Measurements from ENCODE around the gene MMD2. TPM values are rescaled to one million over a fixed set of nuclear protein-coding genes. Genes with fewer than 3 reads are reported as not detected.

MMD2 gene
- total and polyA plus RNA-seq, 2 experiments from 2014 or later: 0.11 to 0.38 TPM

DNA sequence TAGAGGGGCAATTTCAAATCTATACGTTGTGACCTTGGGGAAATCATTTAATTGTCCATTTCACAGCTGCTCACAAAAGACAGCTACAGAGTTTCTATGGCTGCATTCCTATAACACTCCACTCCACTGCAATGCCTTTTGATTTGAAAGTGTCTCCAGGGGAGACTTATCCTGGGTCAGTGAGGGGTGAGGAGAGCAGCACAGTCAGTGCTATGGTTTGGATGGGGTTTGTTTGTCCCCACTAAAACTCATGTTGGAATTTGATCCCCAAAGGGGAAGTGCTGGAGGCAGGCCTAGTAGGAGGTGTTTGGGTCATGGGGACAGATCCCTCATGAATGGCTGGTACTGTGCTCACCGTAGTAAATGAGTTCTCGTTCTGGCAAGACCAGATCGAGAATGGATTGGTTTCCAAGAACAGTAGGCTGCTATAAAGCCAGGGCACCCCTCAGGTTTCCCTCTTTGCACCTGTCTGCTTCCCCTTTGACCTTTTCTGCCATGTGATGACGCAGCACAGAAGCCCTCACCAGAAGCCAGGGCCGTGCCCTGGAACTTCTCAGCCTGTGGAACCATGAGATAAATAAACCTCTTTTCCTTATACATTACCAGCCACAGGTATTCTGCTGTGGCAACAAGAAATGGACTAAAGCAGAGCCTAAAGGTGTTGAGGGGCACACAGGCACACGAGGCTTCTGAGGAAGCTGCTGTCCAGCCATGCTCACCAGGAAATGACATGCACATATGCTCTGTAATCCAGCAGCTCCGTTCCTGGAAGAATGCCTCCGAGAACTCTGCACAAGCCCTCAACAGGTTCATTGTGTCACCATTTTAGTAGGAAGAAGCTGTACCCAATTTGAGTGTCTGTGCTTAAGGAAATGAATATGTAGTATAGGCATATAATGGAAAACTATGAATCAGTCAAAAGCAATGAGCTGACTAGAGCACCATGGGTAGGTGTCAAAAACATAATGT is 92.2 kb downstream of the MMD2 start (continued):
- TF ChIP-seq, protein P1, sequence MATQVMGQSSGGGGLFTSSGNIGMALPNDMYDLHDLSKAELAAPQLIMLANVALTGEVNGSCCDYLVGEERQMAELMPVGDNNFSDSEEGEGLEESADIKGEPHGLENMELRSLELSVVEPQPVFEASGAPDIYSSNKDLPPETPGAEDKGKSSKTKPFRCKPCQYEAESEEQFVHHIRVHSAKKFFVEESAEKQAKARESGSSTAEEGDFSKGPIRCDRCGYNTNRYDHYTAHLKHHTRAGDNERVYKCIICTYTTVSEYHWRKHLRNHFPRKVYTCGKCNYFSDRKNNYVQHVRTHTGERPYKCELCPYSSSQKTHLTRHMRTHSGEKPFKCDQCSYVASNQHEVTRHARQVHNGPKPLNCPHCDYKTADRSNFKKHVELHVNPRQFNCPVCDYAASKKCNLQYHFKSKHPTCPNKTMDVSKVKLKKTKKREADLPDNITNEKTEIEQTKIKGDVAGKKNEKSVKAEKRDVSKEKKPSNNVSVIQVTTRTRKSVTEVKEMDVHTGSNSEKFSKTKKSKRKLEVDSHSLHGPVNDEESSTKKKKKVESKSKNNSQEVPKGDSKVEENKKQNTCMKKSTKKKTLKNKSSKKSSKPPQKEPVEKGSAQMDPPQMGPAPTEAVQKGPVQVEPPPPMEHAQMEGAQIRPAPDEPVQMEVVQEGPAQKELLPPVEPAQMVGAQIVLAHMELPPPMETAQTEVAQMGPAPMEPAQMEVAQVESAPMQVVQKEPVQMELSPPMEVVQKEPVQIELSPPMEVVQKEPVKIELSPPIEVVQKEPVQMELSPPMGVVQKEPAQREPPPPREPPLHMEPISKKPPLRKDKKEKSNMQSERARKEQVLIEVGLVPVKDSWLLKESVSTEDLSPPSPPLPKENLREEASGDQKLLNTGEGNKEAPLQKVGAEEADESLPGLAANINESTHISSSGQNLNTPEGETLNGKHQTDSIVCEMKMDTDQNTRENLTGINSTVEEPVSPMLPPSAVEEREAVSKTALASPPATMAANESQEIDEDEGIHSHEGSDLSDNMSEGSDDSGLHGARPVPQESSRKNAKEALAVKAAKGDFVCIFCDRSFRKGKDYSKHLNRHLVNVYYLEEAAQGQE (IDR thresholded peaks at IDR 0.05; ENCODE audit: unreplicated experiment): no peak
- TF ChIP-seq, protein P2, sequence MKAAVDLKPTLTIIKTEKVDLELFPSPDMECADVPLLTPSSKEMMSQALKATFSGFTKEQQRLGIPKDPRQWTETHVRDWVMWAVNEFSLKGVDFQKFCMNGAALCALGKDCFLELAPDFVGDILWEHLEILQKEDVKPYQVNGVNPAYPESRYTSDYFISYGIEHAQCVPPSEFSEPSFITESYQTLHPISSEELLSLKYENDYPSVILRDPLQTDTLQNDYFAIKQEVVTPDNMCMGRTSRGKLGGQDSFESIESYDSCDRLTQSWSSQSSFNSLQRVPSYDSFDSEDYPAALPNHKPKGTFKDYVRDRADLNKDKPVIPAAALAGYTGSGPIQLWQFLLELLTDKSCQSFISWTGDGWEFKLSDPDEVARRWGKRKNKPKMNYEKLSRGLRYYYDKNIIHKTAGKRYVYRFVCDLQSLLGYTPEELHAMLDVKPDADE (IDR thresholded peaks at IDR 0.05): no peak
- no peak for TF ChIP-seq ZNF462 (CRISPR knock-in tag; IDR thresholded peaks at IDR 0.05)
- TF ChIP-seq ZNF331 (CRISPR knock-in tag; IDR thresholded peaks at IDR 0.05; ENCODE audit: low read depth): no peak

All from GM23338 (cell line).